Subcutaneous abdominal adipose tissue (tissue), 5 donors: ENCODE measurements around the gene TOR1A.

Experiments
- H3K27ac ChIP-seq: one replicate; pipeline ENCODE4 v1.7.0; 2013; ENCODE audit warnings: low read depth, mild to moderate bottlenecking, inconsistent platforms, low read length, moderate library complexity
- H3K27me3 ChIP-seq, 5 donors: one replicate each; pipeline ENCODE4 v1.7.0; 2013; ENCODE audit warnings: low read length in 5 of 5, inconsistent platforms in 1 of 5; ENCODE audit not compliant: control insufficient read depth in 5 of 5, insufficient read depth in 4 of 5
- H3K36me3 ChIP-seq, 5 donors: one replicate each; pipeline ENCODE4 v1.7.0; 2013; ENCODE audit warnings: low read length in 5 of 5; ENCODE audit not compliant: control insufficient read depth in 5 of 5, insufficient read depth in 5 of 5
- H3K4me1 ChIP-seq, 5 donors: one replicate each; pipeline ENCODE4 v1.7.0; 2013; ENCODE audit warnings: low read length in 5 of 5, mild to moderate bottlenecking in 3 of 5, moderate library complexity in 1 of 5; ENCODE audit not compliant: control insufficient read depth in 5 of 5, insufficient read depth in 5 of 5
- H3K4me3 ChIP-seq, 5 donors: one replicate each; pipeline ENCODE4 v1.7.0; 2013; ENCODE audit warnings: low read length in 5 of 5, low read depth in 1 of 5
- H3K9ac ChIP-seq, 5 donors: one replicate each; pipeline ENCODE4 v1.7.0; 2013; ENCODE audit warnings: low read length in 5 of 5, mild to moderate bottlenecking in 4 of 5, moderate library complexity in 3 of 5
- H3K9me3 ChIP-seq, 5 donors: one replicate each; pipeline ENCODE4 v1.7.0; 2013; ENCODE audit warnings: low read length in 5 of 5; ENCODE audit not compliant: control insufficient read depth in 5 of 5
- donor health status: healthy.
- donor health status: healthy.
- donor health status: healthy.
- donor health status: healthy.
- donor health status: healthy.

TOR1A gene

GRCh38 chr9:129865668-129866320 lies 41.9 kb upstream of the TOR1A start:
- Histone ChIP-seq H3K27ac (no peak overlapping the region), H3K36me3 (peaks cover 3 to 74% (median 53%) of the 10 kb centered on the region in 5 donors), H3K27me3 (no peaks in the 10 kb centered on the region), H3K4me1 (peaks cover 0 to 17% (median 7%) of the 10 kb centered on the region in 5 donors), H3K4me3 (no peak overlapping the region), H3K9ac (no peak overlapping the region), H3K9me3 (no peaks in the 10 kb centered on the region)

- peaks cover 3 to 78% (median 58%) of the 10 kb centered on the region in 5 donors for H3K36me3 ChIP-seq
- peaks cover 0 to 17% (median 7%) of the 10 kb centered on the region in 5 donors for H3K4me1 ChIP-seq
- no peaks in the 10 kb centered on the region for H3K9me3 ChIP-seq
These were observed 41.2 kb upstream of the TOR1A start for GRCh38 chr9:129864991-129865647.

GRCh38 chr9:129863059-129863690 lies 39.2 kb upstream of the TOR1A start:
- Histone ChIP-seq H3K36me3 (peaks cover 3 to 68% (median 57%) of the 10 kb centered on the region in 5 donors), H3K27ac (no peak overlapping the region), H3K4me3 (no peak overlapping the region), H3K4me1 (peaks cover 0 to 17% (median 7%) of the 10 kb centered on the region in 5 donors), H3K9me3 (no peaks in the 10 kb centered on the region), H3K9ac (no peak overlapping the region), H3K27me3 (no peaks in the 10 kb centered on the region)

More at GRCh38 chr9:129864991-129865647, 41.2 kb upstream of the TOR1A start:
- Histone ChIP-seq H3K4me3 (no peak overlapping the region), H3K27ac (no peak overlapping the region), H3K27me3 (no peaks in the 10 kb centered on the region), H3K9ac (no peak overlapping the region)

- peaks cover 0 to 7% (median 5%) of the 10 kb centered on the region in 5 donors for H3K4me1 ChIP-seq
- H3K4me3 ChIP-seq: no peak overlapping the region
- H3K27me3 ChIP-seq: no peaks in the 10 kb centered on the region
- H3K9ac ChIP-seq: no peak overlapping the region
- peaks cover 3 to 66% (median 62%) of the 10 kb centered on the region in 5 donors for H3K36me3 ChIP-seq
- H3K27ac ChIP-seq: no peak overlapping the region
- H3K9me3 ChIP-seq: no peaks in the 10 kb centered on the region
These were observed 37.5 kb upstream of the TOR1A start for GRCh38 chr9:129861447-129861827.

GRCh38 chr9:129860653-129861446 lies 36.9 kb upstream of the TOR1A start:
- Histone ChIP-seq H3K27ac (no peak overlapping the region), H3K36me3 (peaks cover 3 to 66% (median 62%) of the 10 kb centered on the region in 5 donors), H3K27me3 (no peaks in the 10 kb centered on the region), H3K4me3 (no peak overlapping the region), H3K9ac (no peak overlapping the region), H3K4me1 (peaks cover 0 to 2% (median under 1%) of the 10 kb centered on the region in 5 donors), H3K9me3 (no peaks in the 10 kb centered on the region)

- H3K9ac ChIP-seq: no peak overlapping the region
These were observed 34.4 kb upstream of the TOR1A start for GRCh38 chr9:129858167-129858962.

GRCh38 chr9:129857207-129857606 lies 33.3 kb upstream of the TOR1A start:
- H3K9me3 ChIP-seq: no peaks in the 10 kb centered on the region
- no peak overlapping the region for H3K9ac ChIP-seq
- H3K36me3 ChIP-seq: peaks cover 9 to 81% (median 77%) of the 10 kb centered on the region in 5 donors
- no peak overlapping the region for H3K4me3 ChIP-seq
- H3K27me3 ChIP-seq: no peaks in the 10 kb centered on the region
- H3K27ac ChIP-seq: no peak overlapping the region
- no peaks in the 10 kb centered on the region for H3K4me1 ChIP-seq

More at GRCh38 chr9:129858167-129858962, 34.4 kb upstream of the TOR1A start:
- no peak overlapping the region for H3K4me3 ChIP-seq
- H3K4me1 ChIP-seq: no peaks in the 10 kb centered on the region
- no peaks in the 10 kb centered on the region for H3K27me3 ChIP-seq
- H3K27ac ChIP-seq: no peak overlapping the region
- no peaks in the 10 kb centered on the region for H3K9me3 ChIP-seq
- H3K36me3 ChIP-seq: peaks cover 9 to 74% (median 72%) of the 10 kb centered on the region in 5 donors

- no peak overlapping the region for H3K4me3 ChIP-seq
- no peaks in the 10 kb centered on the region for H3K27me3 ChIP-seq
- no peaks in the 10 kb centered on the region for H3K4me1 ChIP-seq
- no peaks in the 10 kb centered on the region for H3K9me3 ChIP-seq
- H3K27ac ChIP-seq: no peak overlapping the region
- peaks cover 11 to 83% (median 77%) of the 10 kb centered on the region in 5 donors for H3K36me3 ChIP-seq
- H3K9ac ChIP-seq: no peak overlapping the region
These were observed 30.7 kb upstream of the TOR1A start for GRCh38 chr9:129854588-129855110.

GRCh38 chr9:129853614-129854013 lies 29.7 kb upstream of the TOR1A start:
- H3K36me3 ChIP-seq: peaks cover 11 to 84% (median 73%) of the 10 kb centered on the region in 5 donors

More at GRCh38 chr9:129853614-129854013, 29.7 kb upstream of the TOR1A start:
- H3K4me1 ChIP-seq: no peaks in the 10 kb centered on the region
- H3K27me3 ChIP-seq: no peaks in the 10 kb centered on the region
- no peaks in the 10 kb centered on the region for H3K9me3 ChIP-seq
- H3K27ac ChIP-seq: no peak overlapping the region
- no peak overlapping the region for H3K4me3 ChIP-seq
- H3K9ac ChIP-seq: no peak overlapping the region
